Liver (tissue), 9 donors: ENCODE data around the gene ZSCAN10. TPM values are rescaled to one million over a fixed set of nuclear protein-coding genes. Genes with fewer than 3 reads are reported as not detected.

ENCODE experiments used
- DNase-seq: peaks from one replicate; pipeline ENCODE4 v3.0.0-alpha.2; 2017; ENCODE audit warnings: low spot score
- H3K27ac ChIP-seq, 2 donors: one replicate each; pipeline ENCODE4 v1.7.0; 2013; ENCODE audit warnings: inconsistent platforms in 2 of 2, low read length in 2 of 2, control low read depth in 1 of 2, low read depth in 1 of 2, mild to moderate bottlenecking in 1 of 2
- H3K27me3 ChIP-seq, 4 donors: one replicate each; pipeline versions ENCODE4 v1.6.1 to v1.7.0; 2013; ENCODE audit warnings: low read length in 3 of 4, inconsistent platforms in 1 of 4, mild to moderate bottlenecking in 1 of 4, moderate library complexity in 1 of 4; ENCODE audit not compliant: control insufficient read depth in 4 of 4, insufficient read depth in 4 of 4
- H3K36me3 ChIP-seq, 4 donors: one replicate each; pipeline versions ENCODE4 v1.6.1 to v1.7.0; 2013; ENCODE audit warnings: low read length in 3 of 4, mild to moderate bottlenecking in 3 of 4, low read depth in 1 of 4, moderate library complexity in 1 of 4; ENCODE audit not compliant: control insufficient read depth in 4 of 4, insufficient read depth in 3 of 4
- H3K4me1 ChIP-seq, 4 donors: one replicate each; pipeline versions ENCODE4 v1.6.1 to v1.7.0; 2013; ENCODE audit warnings: low read length in 3 of 4, mild to moderate bottlenecking in 3 of 4, moderate library complexity in 1 of 4; ENCODE audit not compliant: control insufficient read depth in 4 of 4, insufficient read depth in 4 of 4
- H3K4me3 ChIP-seq, 3 donors: one replicate each; pipeline versions ENCODE4 v1.6.1 to v1.7.0; 2013; ENCODE audit warnings: low read length in 3 of 3, control low read depth in 1 of 3, low read depth in 1 of 3, mild to moderate bottlenecking in 1 of 3
- H3K9ac ChIP-seq, 2 donors: one replicate each; pipeline ENCODE4 v1.7.0; 2013; ENCODE audit warnings: low read length in 2 of 2, mild to moderate bottlenecking in 2 of 2, moderate library complexity in 2 of 2, control low read depth in 1 of 2, low read depth in 1 of 2
- H3K9me3 ChIP-seq, 4 donors: one replicate each; pipeline versions ENCODE4 v1.6.1 to v1.7.0; 2013; ENCODE audit warnings: low read length in 3 of 4; ENCODE audit not compliant: control insufficient read depth in 4 of 4
- ATF3 ChIP-seq: IDR thresholded peaks from 2 replicates; pipeline ENCODE4 v1.6.1; 2016; ENCODE audit warnings: antibody characterized with exemption
- CTCF ChIP-seq: fragments of 150-350 bp; IDR thresholded peaks from 2 replicates; pipeline ENCODE4 v1.5.1; 2017; ENCODE audit warnings: improper control_type of control experiment, low read depth, low read length; ENCODE audit not compliant: missing input control
- EGR1 ChIP-seq, 2 donors: IDR thresholded peaks; 2 replicates each; pipeline ENCODE4 v1.6.1; 2016 to 2018; ENCODE audit warnings: antibody characterized with exemption in 2 of 2, low read depth in 2 of 2
- FOXA1 ChIP-seq: IDR thresholded peaks from 2 replicates; pipeline ENCODE4 v1.6.1; 2016; ENCODE audit warnings: antibody characterized with exemption
- FOXA2 ChIP-seq: IDR thresholded peaks from 2 replicates; pipeline ENCODE4 v1.6.1; 2016; ENCODE audit warnings: antibody characterized with exemption
- GABPA ChIP-seq, 2 donors: IDR thresholded peaks in 1 of 2; conservative IDR thresholded peaks in 1 of 2; 2 replicates each; pipeline ENCODE4 v1.6.1; 2016; ENCODE audit warnings: antibody characterized with exemption in 2 of 2, mild to moderate bottlenecking in 1 of 2, moderate library complexity in 1 of 2
- HNF4A ChIP-seq, 2 donors: conservative IDR thresholded peaks; 2 replicates each; pipeline ENCODE4 v1.6.1; 2016; ENCODE audit warnings: antibody characterized with exemption in 2 of 2, mild to moderate bottlenecking in 2 of 2
- HNF4G ChIP-seq: IDR thresholded peaks from 2 replicates; pipeline ENCODE4 v1.6.1; 2016; ENCODE audit warnings: antibody characterized with exemption
- JUND ChIP-seq, 2 donors: IDR thresholded peaks; 2 replicates each; pipeline ENCODE4 v1.6.1; 2016; ENCODE audit warnings: antibody characterized with exemption in 2 of 2
- NR2F2 ChIP-seq: IDR thresholded peaks from 2 replicates; pipeline ENCODE4 v1.6.1; 2016; ENCODE audit warnings: antibody characterized with exemption
- RAD21 ChIP-seq, 2 donors: IDR thresholded peaks; 2 replicates each; pipeline ENCODE4 v1.6.1; 2016; ENCODE audit warnings: antibody characterized with exemption in 2 of 2, mild to moderate bottlenecking in 2 of 2
- RXRA ChIP-seq, 2 donors: IDR thresholded peaks; 2 replicates each; pipeline ENCODE4 v1.6.1; 2017 to 2018; ENCODE audit warnings: antibody characterized with exemption in 2 of 2, mild to moderate bottlenecking in 1 of 2
- SP1 ChIP-seq: IDR thresholded peaks from 2 replicates; pipeline ENCODE4 v1.6.1; 2018; ENCODE audit warnings: antibody characterized with exemption, mild to moderate bottlenecking
- TAF1 ChIP-seq: conservative IDR thresholded peaks from 2 replicates; pipeline ENCODE4 v1.6.1; 2016; ENCODE audit warnings: antibody characterized with exemption, mild to moderate bottlenecking
- YY1 ChIP-seq: IDR thresholded peaks from 2 replicates; pipeline ENCODE4 v1.6.1; 2016; ENCODE audit warnings: antibody characterized with exemption, mild to moderate bottlenecking
- WGBS: extraction: QIAGEN DNeasy Blood & Tissue Kit; methylation state at CpG from one replicate; pipeline ENCODE4 v1.1.7; 2013; 5-methylcytosine and 5-hydroxymethylcytosine counted together
- polyA plus RNA-seq, 2 donors: library from polyadenylated mRNA; stranded (reverse) in 1 of 2; unstranded in 1 of 2; fragments of 200-250 nt in 1 of 2; fragments of >200 nt in 1 of 2; fragmentation: Nextera tagmentation in 1 of 2; extraction: Ambion mirVana in 1 of 2; gene quantifications; one replicate each; pipeline versions ENCODE4 v1.2.1 to v1.2.3, GENCODE V29; 2013 to 2015
- total RNA-seq, 2 donors: library from RNA; depleted of rRNA; stranded (reverse); fragments of >200 nt; gene quantifications; one replicate each; pipeline ENCODE4 v1.2.3, GENCODE V29; 2014
- TF ChIP-seq, protein P1 (sequence below): IDR thresholded peaks from 2 replicates; pipeline ENCODE4 v1.6.1; 2016; ENCODE audit warnings: antibody characterized with exemption
- TF ChIP-seq, protein P2 (sequence below): IDR thresholded peaks from 2 replicates; pipeline ENCODE4 v1.6.1; 2016; ENCODE audit warnings: antibody characterized with exemption, mild to moderate bottlenecking
- TF ChIP-seq, protein P3 (sequence below): IDR thresholded peaks from 2 replicates; pipeline ENCODE4 v1.6.1; 2016; ENCODE audit warnings: antibody characterized with exemption
- donor health status: healthy.
- donor health status: healthy.
- donor health status: healthy.
- donor health status: healthy.
- donor health status: healthy.

ZSCAN10 gene
- total and polyA plus RNA-seq, 4 donors, result not detected

- Histone ChIP-seq H3K9me3 (no peaks in the 10 kb centered on the region), H3K4me1 (peaks cover 0 to 10% (median 0%) of the 10 kb centered on the region in 4 donors), H3K36me3 (no peaks in the 10 kb centered on the region), H3K4me3 (no peak overlapping the region), H3K9ac (no peak overlapping the region), H3K27ac (no peak overlapping the region), H3K27me3 (no peaks in the 10 kb centered on the region)
- TF ChIP-seq TAF1 (no peak), CTCF (no peak), RAD21 (IDR thresholded peaks at IDR 0.05) (no peak), EGR1 (IDR thresholded peaks at IDR 0.05; ENCODE audit: low read depth in 2 of 2) (no peak), YY1 (no peak), GABPA (IDR thresholded peaks at IDR 0.05 in 1 of 2, conservative IDR thresholded peaks at IDR 0.05 in 1 of 2) (no peak), FOXA2 (no peak), FOXA1 (no peak), NR2F2 (no peak), SP1 (no peak), ATF3 (no peak), HNF4A (conservative IDR thresholded peaks at IDR 0.05) (no peak), HNF4G (no peak), RXRA (IDR thresholded peaks at IDR 0.05) (no peak), JUND (IDR thresholded peaks at IDR 0.05) (no peak)
- TF ChIP-seq, protein P1, sequence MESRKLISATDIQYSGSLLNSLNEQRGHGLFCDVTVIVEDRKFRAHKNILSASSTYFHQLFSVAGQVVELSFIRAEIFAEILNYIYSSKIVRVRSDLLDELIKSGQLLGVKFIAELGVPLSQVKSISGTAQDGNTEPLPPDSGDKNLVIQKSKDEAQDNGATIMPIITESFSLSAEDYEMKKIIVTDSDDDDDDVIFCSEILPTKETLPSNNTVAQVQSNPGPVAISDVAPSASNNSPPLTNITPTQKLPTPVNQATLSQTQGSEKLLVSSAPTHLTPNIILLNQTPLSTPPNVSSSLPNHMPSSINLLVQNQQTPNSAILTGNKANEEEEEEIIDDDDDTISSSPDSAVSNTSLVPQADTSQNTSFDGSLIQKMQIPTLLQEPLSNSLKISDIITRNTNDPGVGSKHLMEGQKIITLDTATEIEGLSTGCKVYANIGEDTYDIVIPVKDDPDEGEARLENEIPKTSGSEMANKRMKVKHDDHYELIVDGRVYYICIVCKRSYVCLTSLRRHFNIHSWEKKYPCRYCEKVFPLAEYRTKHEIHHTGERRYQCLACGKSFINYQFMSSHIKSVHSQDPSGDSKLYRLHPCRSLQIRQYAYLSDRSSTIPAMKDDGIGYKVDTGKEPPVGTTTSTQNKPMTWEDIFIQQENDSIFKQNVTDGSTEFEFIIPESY, result no peak
- TF ChIP-seq, protein P2, sequence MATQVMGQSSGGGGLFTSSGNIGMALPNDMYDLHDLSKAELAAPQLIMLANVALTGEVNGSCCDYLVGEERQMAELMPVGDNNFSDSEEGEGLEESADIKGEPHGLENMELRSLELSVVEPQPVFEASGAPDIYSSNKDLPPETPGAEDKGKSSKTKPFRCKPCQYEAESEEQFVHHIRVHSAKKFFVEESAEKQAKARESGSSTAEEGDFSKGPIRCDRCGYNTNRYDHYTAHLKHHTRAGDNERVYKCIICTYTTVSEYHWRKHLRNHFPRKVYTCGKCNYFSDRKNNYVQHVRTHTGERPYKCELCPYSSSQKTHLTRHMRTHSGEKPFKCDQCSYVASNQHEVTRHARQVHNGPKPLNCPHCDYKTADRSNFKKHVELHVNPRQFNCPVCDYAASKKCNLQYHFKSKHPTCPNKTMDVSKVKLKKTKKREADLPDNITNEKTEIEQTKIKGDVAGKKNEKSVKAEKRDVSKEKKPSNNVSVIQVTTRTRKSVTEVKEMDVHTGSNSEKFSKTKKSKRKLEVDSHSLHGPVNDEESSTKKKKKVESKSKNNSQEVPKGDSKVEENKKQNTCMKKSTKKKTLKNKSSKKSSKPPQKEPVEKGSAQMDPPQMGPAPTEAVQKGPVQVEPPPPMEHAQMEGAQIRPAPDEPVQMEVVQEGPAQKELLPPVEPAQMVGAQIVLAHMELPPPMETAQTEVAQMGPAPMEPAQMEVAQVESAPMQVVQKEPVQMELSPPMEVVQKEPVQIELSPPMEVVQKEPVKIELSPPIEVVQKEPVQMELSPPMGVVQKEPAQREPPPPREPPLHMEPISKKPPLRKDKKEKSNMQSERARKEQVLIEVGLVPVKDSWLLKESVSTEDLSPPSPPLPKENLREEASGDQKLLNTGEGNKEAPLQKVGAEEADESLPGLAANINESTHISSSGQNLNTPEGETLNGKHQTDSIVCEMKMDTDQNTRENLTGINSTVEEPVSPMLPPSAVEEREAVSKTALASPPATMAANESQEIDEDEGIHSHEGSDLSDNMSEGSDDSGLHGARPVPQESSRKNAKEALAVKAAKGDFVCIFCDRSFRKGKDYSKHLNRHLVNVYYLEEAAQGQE, result no peak
- TF ChIP-seq, protein P3, sequence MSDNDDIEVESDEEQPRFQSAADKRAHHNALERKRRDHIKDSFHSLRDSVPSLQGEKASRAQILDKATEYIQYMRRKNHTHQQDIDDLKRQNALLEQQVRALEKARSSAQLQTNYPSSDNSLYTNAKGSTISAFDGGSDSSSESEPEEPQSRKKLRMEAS, result no peak
- WGBS, result 90% methylated on average over 8 of the region's 8 CpGs
- no peak for DNase-seq
Measured at GRCh38 chr16:3091551-3091950, 7.5 kb downstream of the ZSCAN10 start.
